GM19452 (cell line): Measurements from ENCODE around the gene MYEOV.

ENCODE experiments used
- ATAC-seq: cut with Tn5 transposase; IDR thresholded peaks from one replicate; pipeline ENCODE4 v1.9.1; 2021; ENCODE audit not compliant: unreplicated experiment

The MYEOV gene

GRCh38 chr11:69265210-69265609 is 28.7 kb upstream of the MYEOV start:
- no peak for ATAC-seq

GRCh38 chr11:69265911-69266510 is 27.9 kb upstream of the MYEOV start:
- ATAC-seq, result no peak

- ATAC-seq, result no peak
Measured at GRCh38 chr11:69267395-69267805, 26.6 kb upstream of the MYEOV start.

- ATAC-seq, result no peak
Measured at GRCh38 chr11:69268911-69269310, 25.0 kb upstream of the MYEOV start.

GRCh38 chr11:69269388-69269787 is 24.6 kb upstream of the MYEOV start:
- ATAC-seq, result no peak

- no peak for ATAC-seq
Measured at GRCh38 chr11:69269926-69270697, 23.8 kb upstream of the MYEOV start.

GRCh38 chr11:69270941-69271340 is 23.0 kb upstream of the MYEOV start:
- no peak for ATAC-seq

- no peak for ATAC-seq
Measured at GRCh38 chr11:69272055-69272454, 21.9 kb upstream of the MYEOV start.

GRCh38 chr11:69272831-69273485 is 21.0 kb upstream of the MYEOV start:
- ATAC-seq, result no peak

GRCh38 chr11:69273571-69273970 is 20.4 kb upstream of the MYEOV start:
- no peak for ATAC-seq

- no peak for ATAC-seq
Measured at GRCh38 chr11:69274531-69275016, 19.4 kb upstream of the MYEOV start.

- ATAC-seq, result no peak
Measured at GRCh38 chr11:69275178-69275577, 18.8 kb upstream of the MYEOV start.

GRCh38 chr11:69276165-69276564 is 17.8 kb upstream of the MYEOV start:
- no peak for ATAC-seq

- ATAC-seq, result no peak
Measured at GRCh38 chr11:69277074-69277809, 16.7 kb upstream of the MYEOV start.

GRCh38 chr11:69278091-69278867 is 15.7 kb upstream of the MYEOV start:
- no peak for ATAC-seq

GRCh38 chr11:69280451-69280850 is 13.5 kb upstream of the MYEOV start:
- no peak for ATAC-seq

- ATAC-seq, result no peak
Measured at GRCh38 chr11:69280994-69281393, 13.0 kb upstream of the MYEOV start.

GRCh38 chr11:69283446-69283845 is 10.5 kb upstream of the MYEOV start:
- no peak for ATAC-seq

- no peak for ATAC-seq
Measured at GRCh38 chr11:69284081-69284511, 9.9 kb upstream of the MYEOV start.

- ATAC-seq, result no peak
Measured at GRCh38 chr11:69285091-69285490, 8.9 kb upstream of the MYEOV start.

GRCh38 chr11:69285766-69286165 is 8.2 kb upstream of the MYEOV start:
- no peak for ATAC-seq
